ENCODE measurements around the gene WDHD1.
A peak's percentile ranks its signal among the peaks of the same experiment; 100 is the strongest.
"Not testable (repeated sequence)": the region's sequence is repeated elsewhere in the genome, so short reads cannot be mapped to it uniquely, and the experiment has no call there.

WDHD1 gene

DNA sequence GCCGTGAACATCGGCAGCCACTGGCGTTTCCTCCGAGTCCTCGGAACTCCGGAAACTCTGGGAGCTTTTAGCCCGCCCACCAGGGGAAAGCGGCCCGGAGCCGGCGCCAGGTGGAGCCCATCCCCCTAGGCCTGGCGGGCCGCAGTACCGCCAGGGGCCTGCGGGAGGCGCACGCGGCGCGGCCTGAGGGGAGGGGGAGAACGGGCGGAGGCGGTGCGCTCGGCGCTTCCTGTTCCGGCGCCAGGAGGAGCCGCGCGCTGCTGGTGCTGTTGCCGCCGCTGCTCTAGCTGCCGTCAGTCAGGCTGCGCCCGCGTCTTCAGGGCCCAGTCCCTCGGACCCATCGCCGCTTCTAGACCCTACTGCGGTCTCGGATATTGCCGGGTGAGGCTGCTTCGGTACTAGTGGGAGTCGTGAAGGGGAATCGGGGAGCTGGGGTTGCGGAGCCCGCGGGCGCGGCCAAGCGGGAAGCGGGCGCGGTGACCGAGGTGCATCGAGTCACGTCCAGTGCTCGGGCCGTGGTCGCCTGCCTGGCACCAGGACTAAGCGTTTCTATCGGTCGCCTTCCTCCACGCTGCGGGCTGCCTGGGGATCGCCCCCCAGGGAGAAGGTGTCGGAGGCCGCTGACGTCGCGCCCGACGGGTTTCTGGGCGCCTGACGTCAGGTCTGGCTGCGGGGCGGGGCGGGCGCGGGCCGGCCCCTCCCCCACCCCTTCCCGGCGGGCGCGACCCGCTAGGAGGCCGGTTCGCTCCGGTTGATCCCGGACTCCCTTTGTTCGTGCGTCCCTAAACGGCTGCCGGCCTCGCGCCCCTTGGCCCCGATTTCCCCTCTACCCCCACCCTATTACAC, 24.7 kb upstream of the WDHD1 start, which contains the start of gene MAPK1IP1L:
Gene MAPK1IP1L (plus strand): TSS at position 225 of the 846 bp plus-strand sequence. CDS start 10,037 bp downstream, outside the sequence.
- intact Hi-C loops (cut with DNase I): no loop called here
- DNase-seq: peak; percentile 70 to 95 (median 89)

DNA sequence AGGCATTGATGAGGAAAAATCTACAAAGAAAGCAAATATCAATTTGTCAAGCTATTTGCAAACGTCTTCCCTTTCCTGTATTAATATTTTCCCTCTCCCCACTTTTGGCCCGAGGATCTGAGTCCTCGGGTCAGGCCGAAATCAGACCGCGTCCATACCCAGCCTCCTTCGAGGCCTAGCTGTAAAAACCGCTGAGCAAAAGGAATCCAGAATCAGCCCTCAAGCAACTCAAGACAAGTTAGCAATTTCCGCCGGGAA, 24.2 kb upstream of the WDHD1 start:
- DNase-seq: no peak
- intact Hi-C loops (cut with DNase I): no loop called here

DNA sequence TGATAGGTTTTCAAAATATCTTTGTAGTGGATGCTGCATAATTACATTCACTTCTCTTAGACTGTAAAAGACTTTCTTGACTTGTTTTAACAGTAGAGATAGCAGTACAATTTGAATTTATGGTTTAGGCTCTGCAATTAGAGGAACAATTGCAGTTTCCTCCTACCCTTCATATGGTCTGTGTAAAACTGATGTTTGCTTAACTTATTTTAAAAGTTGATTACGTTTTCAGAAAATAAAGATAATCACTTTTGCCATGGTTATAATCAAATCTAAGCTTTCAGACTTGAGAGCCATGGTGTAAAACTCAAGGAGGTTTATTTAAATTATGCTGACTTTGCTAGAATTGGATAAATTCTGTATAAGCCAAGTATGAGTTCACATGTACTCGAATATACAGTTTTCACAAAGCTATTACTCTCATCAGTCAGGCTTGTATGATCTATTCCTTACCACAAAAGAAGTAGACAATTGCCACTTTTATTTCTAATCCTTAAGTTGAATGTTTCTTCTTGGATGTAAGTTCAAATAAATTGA, 22.1 kb upstream of the WDHD1 start:
- intact Hi-C loops (cut with DNase I): no loop called here
- DNase-seq: no peak

DNA sequence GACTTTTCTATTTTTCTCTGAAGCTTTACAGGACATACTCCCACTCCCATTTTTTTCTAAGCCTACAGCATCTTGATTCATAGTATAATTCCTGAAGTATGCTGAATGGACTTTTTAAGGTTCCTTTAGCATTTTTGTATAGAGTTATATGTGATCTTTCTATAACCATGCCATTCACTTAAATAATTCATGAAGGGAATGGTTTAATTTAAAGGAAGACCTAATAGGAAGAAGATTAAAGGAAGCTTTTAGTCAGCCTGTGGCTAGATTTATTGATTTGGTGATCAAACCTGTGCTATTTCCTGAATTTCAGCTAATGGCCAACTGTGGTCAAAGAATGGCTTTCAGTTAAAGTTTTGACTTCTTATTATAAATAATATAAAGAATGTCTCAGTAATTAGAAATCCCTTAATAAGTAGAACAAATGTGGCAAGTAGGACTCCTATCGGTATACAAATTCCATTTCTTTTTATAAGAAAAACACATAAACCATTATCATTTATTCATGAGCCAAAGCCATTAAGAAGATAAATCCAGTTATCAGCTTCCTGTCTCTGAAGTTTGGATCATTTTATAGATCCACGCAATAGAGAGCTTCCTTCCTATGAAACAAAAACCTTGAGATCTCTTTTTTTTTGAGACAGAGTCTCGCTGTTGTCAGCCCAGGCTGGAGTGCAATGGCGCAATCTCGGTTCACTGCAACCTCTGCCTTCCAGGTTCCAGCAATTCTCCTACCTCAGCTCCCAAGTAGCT, 20.6 kb upstream of the WDHD1 start:
- intact Hi-C loops (cut with DNase I): no loop called here
- DNase-seq: no peak

DNA sequence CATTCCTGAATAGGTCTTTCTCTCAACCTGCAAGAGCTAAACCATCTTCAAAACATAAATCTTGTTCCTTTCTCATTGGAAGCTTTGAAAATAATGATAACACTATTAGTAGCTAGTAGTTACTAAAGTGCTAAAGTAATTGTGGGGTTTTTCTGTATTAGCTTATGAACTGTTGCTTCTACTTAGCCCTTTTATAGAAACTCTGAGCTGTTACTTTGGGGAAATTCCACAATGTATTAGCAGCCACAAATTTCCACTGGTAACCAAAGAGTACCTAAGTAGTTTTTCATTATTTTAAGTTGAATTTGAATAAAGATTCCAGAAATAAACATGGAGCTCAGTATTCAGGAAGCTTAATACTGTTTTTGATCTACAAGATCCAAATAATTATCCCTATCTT, 18.2 kb upstream of the WDHD1 start:
- intact Hi-C loops (cut with DNase I): no loop called here
- DNase-seq: no peak

DNA sequence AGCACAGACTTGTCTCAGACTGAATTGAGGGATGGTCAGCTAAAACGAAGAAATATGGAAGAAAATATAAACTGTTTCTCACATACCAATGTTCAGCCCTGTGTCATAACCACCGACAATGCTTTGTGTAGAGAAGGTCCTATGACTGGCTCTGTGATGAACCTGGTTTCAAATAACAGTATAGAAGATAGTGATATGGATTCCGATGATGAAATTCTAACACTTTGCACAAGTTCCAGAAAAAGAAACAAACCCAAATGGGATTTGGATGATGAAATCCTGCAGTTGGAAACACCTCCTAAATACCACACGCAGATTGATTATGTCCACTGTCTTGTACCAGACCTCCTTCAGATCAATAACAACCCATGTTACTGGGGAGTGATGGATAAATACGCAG, 16.6 kb upstream of the WDHD1 start:
- intact Hi-C loops (cut with DNase I): no loop called here
- DNase-seq: no peak

- intact Hi-C loops (cut with DNase I): no loop called here
- no peak for DNase-seq
These were observed 11.8 kb upstream of the WDHD1 start for GRCh38 chr14:55038708-55039107.

GRCh38 chr14:55037995-55038394, 11.1 kb upstream of the WDHD1 start:
- intact Hi-C loops (cut with DNase I); DNase-seq: not testable (repeated sequence)

DNA sequence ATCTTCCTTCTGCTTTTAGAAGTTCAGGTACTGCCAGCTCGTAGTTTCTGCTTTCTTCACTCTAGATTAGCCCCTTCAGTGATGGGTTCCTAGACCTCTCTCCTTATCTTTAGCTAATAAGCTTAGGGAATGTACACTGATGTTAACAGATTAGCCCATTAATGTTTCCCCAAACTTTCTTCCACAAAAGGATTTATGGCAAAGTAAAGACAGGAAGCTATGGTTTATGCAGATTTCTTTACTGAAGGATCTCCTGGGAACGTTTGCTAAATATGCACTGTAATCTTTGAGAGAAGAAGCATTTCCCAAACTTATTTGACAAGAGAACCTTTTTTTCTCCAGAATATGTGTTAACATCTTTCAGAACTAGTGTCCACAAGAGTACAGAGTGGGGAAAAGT, 4.3 kb upstream of the WDHD1 start:
- intact Hi-C loops (cut with DNase I): no loop called here
- DNase-seq: no peak

- intact Hi-C loops (cut with DNase I): no loop called here
These were observed 1.6 kb upstream of the WDHD1 start for GRCh38 chr14:55028476-55028875.

GRCh38 chr14:55028066-55028465, 1.2 kb upstream of the WDHD1 start:
- intact Hi-C loops (cut with DNase I): no loop called here
- DNase-seq: peak in 1 of 42 donors; percentile 14

More at GRCh38 chr14:55028476-55028875, 1.6 kb upstream of the WDHD1 start:
- DNase-seq: no peak

GRCh38 chr14:55026441-55026792, 482 bp downstream of the WDHD1 start:
- no peak for DNase-seq
- intact Hi-C loops (cut with DNase I): no loop called here

DNA sequence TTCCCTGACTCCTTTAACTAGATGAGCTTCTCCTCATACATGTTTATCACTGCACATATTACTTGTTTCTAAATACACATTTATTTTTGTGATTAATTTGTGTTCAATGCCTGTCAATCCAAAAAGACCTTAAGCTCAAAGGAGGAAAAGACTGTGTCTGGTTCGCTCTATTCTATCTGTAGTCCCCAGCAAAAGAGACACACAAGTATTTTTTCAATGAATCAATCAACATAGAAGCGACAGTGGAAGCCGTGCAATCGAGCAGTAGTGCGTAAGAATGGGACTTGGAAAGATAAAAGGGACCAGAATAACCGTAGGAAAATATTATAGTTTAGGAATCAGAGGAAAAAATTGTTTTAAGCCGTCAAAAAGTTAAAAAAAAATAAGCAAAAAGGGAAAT, 951 bp downstream of the WDHD1 start:
- no peak for DNase-seq
- intact Hi-C loops (cut with DNase I): no loop called here

GRCh38 chr14:55024365-55024764, 2.5 kb downstream of the WDHD1 start:
- intact Hi-C loops (cut with DNase I); DNase-seq: not testable (repeated sequence)

DNA sequence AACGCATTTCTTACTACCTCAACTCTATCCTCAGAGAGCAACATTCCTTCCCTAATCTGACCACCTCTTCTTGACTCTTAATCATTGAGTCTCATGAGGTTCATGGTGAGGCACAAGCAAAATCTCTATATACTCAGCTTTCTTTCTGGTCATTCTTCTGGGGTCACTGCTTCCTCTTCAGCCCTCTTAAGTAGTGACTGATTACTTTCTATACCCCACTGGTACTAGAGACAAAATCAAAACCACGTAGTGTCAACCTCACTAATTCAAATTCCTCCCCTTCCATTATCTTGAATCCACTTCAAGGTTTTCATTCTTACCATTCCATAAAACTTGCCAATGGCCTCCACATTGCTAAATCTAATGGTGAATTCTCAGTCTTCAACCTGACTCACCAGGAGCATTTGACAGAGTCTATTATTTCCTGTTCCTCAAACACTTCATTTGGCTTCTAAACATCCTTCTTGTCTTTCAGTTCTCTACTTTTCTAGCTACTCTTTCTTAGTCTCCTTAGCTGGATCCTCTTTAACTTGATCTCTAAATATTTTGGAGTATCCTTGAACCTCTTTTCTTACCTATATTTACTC, 6.8 kb downstream of the WDHD1 start:
- intact Hi-C loops (cut with DNase I): no loop called here
- no peak for DNase-seq

DNA sequence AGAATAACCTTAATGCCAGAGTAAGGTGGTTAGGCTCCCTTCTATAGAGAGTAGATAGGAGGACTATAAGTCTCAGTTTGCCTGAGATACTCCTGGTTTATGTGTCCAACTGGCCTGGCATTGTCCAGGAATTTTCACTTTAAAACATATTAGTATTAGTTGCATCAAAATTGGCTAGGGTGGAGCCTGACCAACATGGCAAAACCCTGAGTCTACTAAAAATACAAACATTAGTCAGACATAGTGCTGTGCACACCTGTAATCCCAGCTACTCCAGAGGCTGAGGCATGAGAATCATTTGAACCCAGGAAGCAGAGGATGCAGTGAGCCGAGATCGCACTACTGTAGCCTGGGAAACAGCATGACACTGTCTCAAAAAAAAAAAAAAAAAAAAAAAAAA, 11.9 kb downstream of the WDHD1 start:
- intact Hi-C loops (cut with DNase I): no loop called here
- DNase-seq: no peak

- intact Hi-C loops (cut with DNase I): no loop called here
- no peak for DNase-seq
These were observed 21.8 kb downstream of the WDHD1 start for GRCh38 chr14:55005071-55005470.

GRCh38 chr14:55000381-55000780, 26.5 kb downstream of the WDHD1 start:
- no peak for DNase-seq
- intact Hi-C loops (cut with DNase I): no loop called here

- intact Hi-C loops (cut with DNase I): no loop called here
- no peak for DNase-seq
These were observed 41.7 kb downstream of the WDHD1 start for GRCh38 chr14:54985156-54985555.

DNA sequence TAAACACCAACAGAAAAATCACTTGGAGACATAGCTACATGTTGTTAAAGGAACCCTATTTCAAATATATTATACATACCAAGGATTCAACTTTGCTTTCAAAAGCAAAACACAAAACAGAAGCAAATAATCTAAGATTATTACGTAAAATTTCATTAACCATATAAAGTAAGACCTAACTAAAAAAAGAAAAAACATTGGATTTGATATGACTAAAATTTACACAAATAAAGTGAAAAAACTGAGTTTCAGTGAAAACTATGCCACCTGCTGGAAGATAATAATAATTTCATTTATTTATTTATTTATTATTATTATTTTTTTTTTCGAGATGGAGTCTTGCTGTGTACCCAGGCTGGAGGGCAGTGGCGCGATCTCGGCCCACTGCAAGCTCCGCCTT, 45.2 kb downstream of the WDHD1 start:
- intact Hi-C loops (cut with DNase I): no loop called here

More for the DNA sequence above, 45.2 kb downstream of the WDHD1 start:
- no peak for DNase-seq

Measured in head of caudate nucleus (tissue), 42 donors.